DOHH2 (cell line): ENCODE data around the gene PCSK5.

Source experiments
- EZH2phosphoT487 ChIP-seq: fragments of 200-600 bp; sonication (generic); IDR thresholded peaks from 2 replicates; pipeline ENCODE4 v1.6.1; 2017; ENCODE audit warnings: borderline replicate concordance, mild to moderate bottlenecking, antibody characterized with exemption, low read length, moderate library complexity, mixed read lengths
- TF ChIP-seq, protein P1 (sequence below): fragments of 200-600 bp; sonication (generic); IDR thresholded peaks from one replicate; pipeline ENCODE4 v1.5.1; 2014; ENCODE audit warnings: antibody characterized with exemption, mild to moderate bottlenecking, low read depth, low read length; ENCODE audit not compliant: poor library complexity, severe bottlenecking

DNA sequence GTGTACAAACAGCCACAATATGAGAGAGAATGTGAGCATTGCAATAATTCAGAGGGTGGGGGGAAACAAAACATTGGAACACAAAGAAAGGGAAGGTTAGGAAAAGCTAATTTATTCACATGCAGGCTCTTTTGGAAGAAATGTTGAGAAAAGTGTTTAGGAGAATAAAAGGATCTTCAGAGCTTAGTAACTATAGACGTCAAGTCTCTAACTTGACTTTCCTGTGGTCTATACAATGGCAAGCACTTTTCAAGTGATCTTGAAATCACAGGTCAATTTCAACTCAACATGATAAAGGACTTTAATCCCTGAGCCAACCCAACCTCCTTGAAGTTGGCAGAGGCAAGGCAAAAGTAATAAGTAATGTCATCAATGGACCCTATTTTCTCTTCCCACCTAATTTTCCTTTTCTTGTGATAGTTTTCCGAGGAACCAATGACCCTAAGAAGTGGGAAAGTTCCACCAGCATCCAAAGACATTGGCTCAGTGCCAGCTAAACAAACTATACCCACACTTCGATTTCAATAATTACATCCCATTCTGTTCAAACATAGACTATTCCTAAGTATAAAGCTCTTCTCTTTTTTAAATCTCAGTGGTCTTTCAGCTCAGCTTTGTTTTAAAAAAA lies 480.0 kb downstream of the PCSK5 start:
- TF ChIP-seq, protein P1, sequence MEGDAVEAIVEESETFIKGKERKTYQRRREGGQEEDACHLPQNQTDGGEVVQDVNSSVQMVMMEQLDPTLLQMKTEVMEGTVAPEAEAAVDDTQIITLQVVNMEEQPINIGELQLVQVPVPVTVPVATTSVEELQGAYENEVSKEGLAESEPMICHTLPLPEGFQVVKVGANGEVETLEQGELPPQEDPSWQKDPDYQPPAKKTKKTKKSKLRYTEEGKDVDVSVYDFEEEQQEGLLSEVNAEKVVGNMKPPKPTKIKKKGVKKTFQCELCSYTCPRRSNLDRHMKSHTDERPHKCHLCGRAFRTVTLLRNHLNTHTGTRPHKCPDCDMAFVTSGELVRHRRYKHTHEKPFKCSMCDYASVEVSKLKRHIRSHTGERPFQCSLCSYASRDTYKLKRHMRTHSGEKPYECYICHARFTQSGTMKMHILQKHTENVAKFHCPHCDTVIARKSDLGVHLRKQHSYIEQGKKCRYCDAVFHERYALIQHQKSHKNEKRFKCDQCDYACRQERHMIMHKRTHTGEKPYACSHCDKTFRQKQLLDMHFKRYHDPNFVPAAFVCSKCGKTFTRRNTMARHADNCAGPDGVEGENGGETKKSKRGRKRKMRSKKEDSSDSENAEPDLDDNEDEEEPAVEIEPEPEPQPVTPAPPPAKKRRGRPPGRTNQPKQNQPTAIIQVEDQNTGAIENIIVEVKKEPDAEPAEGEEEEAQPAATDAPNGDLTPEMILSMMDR: no peak
- no peak for TF ChIP-seq EZH2phosphoT487
